ENCODE results near the gene TRAPPC14.
A peak's percentile ranks its signal among the peaks of the same experiment; 100 is the strongest.

The TRAPPC14 gene

DNA sequence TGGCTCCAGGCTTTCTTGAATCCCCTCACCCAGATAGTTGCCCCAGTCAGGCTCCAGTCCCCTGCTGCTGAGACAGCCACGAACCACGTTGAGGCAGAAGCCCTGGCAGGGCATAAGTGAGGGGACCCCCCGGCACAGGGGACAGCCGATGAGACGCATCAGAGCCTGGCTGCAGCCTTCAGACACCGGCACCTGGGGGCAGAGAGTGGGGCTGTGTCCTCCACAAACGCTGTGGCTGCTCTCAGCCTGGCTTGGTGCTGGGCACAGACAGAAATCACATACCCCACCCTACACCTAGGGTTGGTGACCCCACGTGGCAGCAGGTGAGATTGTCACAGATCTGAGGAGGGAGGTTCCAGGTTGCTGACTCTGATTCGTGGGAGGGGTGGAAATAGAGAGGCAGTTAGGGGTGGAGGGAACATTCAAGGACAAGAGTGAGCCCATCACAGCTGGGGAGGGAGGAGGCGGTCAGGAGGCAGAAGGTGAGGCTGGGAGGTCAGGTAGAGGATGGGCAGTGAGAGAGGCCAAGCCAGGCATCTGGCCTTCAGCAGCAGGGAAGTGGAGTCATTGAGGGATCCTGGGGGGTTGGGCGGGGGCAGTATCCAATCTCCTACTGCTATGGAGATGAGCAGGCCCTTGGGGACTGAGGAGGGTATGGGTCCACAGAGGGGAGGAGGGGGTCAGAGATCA, 15.4 kb upstream of the TRAPPC14 start:
- DNase-seq (ENCODE audit: low read depth): no peak

DNA sequence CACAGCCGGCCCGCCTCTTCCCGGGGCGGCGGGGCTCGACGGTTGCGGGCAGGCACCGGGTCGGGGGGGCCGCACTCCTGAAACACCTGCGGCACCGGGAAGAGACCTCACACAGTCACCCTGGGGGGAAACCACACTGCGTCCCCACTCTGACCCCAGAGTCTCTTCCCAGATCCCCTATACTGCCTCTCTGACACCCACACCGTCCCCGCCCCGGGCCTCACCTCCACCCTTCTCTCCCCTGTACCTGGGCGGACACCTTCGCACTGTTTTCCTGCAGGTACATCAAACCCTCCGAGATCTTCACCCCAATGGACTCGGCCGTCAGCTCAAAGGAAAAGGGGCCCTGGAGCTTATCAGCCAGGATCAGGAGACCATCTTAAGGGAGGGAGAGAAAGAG, 13.3 kb upstream of the TRAPPC14 start:
- no peak for DNase-seq (ENCODE audit: low read depth)

DNA sequence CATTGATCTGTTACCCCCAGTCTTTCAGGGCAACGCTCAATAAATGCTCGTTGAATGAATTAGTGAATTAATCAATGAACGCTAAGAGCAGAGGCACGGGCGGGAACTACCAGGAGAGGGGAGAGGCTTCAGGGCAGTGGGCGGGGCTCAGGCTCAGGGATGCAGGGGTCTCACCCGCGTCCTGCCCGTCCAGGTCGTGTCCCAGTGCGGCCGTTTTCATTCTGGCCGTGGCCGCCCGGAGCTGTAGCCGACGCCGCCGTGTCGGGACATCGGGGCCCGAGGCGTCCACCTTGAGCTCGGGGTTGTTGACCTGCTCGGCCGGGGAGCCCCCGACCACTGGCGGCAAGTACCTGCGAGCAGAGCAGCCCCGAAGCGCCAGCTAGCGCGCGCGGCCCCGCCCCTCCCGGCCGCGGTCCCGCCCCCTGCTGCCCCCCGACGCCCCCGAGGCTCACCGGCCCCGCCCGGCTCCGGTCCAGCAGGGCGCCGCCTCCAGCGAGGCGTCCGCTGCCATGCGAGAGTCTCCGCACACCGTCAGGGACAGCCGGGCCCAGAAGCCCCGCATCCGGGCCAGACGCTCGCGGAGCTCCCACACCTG, 12.7 kb upstream of the TRAPPC14 start:
- no peak for DNase-seq (ENCODE audit: low read depth)

DNA sequence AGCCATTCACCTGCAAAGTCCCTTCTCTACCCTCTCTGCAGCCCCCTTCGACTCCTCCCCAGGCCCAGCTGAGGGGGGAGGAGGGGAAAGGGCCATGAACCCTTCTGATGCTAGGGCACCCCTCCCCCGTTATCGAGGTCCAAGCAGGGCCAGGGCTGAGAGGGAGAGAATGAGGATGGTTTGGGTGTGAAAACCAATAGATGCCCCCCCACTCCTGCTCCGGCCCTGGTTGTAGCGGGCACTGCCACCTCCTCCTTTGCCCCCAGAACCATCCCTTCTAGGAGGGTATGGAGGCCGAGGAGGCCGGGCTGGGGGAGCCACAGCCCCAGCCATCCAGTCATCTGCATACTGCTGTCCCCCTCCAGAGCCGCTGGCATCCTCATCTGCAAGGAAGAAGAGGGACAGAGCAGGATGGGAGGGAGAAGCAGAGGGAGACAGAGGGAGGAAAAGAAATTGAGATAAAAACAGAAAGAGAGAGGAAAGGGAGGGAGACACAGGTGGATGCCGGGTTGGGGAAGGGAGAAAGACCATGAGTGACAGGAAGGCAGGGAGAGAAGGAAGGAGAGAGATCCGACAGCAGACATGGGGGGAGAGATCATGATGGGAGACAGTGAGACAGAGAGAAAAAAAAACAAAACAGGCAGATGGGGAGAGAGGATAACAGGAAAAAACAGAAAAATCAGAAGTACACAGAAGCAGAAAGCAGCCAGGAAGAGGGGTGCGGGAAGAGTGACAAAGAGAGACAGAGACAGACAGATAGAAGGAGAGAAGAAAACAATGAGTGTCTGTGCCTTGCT, 11.8 kb upstream of the TRAPPC14 start:
- no peak for DNase-seq (ENCODE audit: low read depth)

DNA sequence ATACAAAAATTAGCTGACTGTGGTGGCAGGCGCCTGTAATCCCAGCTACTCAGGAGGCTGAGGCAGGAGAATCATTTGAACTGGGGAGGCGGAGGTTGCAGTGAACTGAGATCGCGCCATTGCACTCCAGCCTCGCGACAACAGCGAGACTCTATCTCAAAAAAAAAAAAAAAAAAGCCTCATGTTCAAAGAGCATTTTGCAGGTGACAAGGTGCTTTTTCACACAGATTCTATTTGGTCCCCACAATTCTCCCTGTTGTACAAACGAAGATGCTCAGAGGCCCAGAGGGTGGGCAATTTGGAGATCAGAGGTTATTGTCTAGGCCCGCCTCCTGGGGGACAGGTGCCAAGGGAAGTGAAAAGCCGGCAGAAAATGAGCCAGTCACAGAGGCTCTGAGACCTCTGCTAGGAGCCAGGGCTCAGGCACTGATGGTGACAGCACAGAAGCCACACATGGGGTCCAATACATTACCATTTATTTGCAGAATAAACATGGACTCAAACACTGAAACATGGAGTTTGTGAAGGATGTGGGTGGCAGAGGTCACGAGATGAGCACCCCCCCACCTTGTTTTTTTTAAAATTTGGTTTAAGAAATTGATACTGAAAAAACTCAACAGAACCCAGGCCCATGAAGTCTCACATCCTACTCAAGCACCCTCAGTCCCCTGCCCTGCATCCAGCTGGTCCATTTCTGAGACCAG, 10.8 kb upstream of the TRAPPC14 start:
- DNase-seq (ENCODE audit: low read depth): no peak

DNA sequence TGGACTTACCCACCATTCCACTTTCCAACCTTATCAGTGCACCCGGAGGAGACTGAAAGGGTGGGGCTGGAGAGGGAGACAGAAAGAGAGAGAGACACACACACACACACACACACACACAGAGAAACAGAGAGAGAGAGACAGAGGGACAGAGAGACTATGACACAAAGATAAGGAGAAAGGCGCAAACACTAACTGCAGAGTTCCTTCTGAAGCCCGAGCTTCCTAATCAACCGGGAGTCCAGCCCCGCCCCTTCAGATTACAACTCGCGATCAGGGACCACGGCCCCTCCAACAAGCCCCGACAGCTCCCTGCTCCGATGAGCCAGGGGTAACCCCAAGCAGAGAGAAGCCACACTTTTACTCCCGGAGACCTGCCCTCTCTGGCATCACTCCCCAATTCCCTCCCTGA, 9.4 kb upstream of the TRAPPC14 start:
- DNase-seq (ENCODE audit: low read depth): no peak

DNA sequence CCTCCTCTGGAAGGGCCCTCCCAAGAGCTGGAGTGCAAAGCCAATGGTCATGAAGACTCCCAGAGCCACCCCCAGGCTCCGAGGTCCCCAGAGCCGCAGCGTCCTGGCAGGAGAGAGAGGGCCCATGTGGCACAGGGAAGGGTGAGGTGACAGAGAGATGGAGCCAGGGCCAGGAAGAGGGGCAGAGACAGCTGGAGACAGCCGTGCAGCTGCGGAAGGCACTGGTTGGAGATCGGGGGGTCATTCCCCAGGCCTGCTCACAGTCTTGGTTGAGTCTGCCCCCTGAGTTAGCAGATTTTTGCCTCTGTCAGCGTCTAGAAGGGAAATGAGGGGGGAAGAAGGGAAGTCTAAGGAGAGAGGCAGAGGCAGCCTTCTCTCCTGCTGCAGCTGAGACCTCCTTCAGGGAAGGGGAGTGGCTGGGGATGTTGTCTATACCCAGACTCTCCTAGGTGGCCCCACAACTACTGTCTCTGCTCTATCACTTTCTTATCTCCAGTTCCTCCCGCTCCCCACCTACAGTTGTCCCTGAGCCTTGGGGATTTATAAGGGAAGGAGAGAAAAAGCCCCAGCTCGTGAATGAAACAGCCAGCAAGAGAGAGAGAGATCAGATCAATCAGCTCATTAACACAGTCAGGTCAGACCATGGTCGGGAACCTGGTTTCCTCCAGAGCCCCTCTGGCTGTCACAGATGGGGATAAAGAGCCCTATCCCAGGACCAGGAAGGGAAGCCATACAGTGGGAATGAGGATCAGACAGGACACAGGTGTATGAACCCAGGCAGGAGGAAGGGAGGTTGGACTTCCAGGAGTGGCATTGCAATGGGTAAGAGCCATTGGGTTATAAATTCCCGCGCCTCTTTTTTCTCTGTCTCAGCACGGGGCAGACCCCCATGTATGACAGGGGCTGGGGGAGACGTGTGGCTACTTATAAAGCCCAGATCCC, 8.7 kb upstream of the TRAPPC14 start:
- DNase-seq (ENCODE audit: low read depth): no peak

DNA sequence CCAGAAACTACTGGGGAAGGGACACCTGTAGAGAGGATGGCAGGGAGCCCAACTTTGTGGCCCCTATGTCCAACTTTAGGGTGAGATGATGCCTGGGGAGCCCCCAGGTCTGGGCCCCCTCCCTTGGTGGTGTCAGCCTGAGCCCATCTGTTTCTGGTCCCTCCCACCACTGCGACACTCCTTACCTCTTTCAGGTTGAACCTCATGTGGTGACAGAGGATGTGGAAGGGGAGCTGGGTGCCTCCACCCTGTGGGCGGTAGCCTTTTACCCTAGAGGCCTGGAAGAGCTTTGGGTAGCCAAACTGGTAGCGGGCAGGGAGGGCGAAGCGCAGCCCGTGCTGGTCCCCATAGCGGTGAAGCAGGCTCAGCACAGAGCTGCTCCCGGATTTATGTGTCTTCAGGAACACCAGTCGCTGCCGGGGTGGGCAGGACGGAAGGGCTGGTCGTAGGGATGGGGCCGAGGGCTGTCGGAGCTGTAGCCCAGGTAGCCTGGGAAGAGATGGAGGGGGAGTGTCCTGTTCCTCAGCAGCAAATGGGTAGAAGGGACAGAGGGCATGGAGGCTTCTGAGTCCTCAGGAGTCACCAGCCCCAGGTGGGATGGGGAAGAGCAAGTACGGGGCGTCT, 7.9 kb upstream of the TRAPPC14 start:
- DNase-seq (ENCODE audit: low read depth): no peak

DNA sequence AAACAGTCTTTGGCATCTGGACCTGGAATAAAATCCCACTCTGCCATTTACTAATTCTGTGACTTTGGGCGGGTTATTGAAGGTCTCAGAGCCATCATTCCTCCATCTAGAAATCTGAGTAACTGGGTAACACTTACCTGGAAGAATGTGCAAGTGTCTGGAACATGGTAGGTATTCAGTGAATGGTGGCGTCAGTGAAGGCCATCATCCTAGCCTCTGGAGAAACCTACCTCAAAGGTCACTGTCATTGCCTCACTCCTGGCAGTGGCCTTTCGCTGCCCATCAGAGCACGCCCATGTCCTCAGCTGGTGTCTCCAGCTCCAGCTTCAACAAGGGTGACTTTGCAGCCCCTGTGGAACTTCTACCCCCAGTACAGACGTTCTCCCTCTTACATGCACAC, 5.3 kb upstream of the TRAPPC14 start:
- no peak for DNase-seq (ENCODE audit: low read depth)

DNA sequence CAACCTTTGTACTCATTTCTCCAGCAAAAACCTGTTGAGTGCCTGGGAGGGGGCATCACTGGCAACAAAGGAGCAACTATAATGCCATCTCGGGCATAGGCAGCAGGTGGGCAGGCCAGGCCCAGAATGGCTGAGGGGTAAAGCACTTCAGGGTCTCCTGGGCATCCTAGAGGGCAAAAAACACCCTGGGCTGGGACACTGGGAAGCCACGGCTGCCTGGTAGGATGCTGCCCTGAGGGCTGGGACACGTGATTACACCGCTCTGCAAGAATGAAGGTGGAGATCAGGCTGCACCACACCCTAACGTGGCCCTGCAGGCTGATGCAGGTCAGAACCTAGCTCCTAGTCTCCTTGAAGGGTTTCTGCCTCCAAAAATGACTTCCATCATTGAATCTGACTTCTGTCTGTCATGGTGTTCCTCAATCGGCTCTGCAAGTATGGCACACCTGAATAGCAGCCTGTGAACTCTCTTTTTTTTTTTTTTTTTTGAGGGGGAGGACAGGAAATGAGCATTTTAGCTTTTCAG, 4.5 kb upstream of the TRAPPC14 start:
- peak; percentile 46 for DNase-seq (ENCODE audit: low read depth)

DNA sequence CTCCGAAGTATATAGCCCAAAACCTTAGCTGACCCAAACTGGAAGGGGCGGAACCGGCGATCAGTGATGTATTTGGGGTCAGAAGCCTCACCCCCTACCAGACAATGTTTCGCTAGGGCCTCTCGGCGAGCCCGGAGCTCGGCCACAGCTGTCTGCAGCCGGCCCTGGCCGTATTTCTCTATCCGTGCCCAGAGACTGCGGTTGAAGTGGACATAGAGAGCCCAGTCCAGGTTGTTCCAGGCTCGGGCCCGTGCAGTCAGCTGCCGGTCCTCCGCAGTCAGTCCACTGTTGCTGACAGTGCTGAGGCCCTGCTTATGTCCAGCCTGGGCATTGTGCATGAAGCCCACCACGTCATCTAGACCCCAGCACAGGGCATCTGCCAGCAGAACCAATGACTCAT, 1.5 kb upstream of the TRAPPC14 start:
- DNase-seq (ENCODE audit: low read depth): no peak

DNA sequence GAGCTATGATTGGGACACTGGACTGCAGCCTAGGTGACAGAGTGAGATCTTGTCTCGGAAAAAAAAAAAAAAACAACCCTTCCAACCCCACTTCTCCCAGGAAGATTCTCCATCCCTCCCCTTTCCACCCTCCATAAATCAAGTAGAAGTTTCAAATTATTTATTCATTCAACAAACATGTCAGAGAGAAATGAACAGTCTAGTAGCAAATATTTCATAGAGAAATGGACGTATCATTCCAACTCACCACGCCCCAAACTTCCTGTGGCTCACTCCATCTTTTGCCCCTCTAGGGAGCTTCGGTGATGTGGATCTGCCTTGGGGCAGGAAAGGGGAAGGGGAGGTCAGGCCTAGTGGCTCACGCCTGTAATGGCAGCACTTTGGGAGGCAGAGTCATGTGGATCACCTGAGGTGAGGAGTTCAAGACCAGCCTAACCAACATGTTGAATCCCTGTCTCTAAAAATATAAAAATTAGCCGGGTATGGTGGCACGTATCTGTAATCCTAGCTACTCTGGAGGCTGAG, 638 bp upstream of the TRAPPC14 start:
- peak; percentile 45 for DNase-seq (ENCODE audit: low read depth)

DNA sequence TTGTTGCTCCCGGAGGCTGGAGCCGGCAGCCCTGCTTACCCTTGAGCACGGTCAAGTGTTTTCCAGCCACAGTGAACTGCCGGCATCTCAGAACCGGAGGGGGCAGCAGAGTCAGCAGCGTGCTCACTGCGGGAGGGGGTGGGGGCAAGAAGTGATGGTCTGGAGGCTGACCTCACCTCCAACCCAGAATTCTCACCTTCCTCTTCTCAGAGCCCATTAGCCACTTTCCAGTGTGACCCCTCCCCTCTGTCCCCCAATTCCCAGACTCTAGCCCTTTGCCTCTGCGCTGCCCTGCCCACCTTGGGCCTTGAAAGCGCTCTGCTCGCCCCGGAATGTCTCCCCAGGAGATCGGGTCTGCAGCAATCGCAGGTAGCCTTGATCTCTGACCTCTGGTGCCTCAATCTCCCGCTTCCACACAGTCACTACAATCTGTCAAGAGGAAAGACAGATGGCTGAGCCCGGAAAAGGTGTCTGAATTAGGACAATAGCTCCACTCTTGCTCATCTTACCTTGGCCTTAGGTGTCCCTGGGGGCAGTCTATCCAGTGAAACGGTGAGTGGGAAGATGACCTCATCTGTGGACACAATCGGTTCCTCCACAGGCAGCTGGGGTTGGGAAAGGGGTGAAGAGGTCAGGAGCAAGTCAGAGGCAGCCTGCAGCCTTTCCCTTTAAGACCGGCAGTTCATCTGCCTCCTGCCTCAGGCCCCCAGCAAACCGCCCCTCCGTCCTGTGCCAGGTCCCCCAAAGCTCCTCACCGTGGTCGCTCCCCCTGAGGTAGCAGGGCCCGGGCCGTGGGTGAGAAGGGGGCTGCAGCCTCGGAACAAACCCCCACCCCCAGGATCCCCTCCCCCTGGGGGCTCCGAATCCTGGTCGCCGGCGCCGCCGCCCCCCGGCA, 942 bp downstream of the TRAPPC14 start:
- DNase-seq (ENCODE audit: low read depth): peak; percentile 82

DNA sequence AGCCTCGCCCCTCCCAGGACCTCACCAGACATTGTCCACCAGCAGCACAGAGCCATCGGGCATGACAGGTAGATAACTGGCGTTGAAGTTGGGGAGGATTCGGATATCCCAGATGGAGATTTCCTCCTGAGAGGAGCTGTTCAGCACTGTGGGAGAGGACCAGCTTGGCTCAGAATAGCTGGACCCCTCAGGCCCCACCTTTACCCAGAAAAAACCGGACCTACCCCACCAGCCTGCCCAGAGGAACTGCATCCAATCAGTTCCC, 1.5 kb downstream of the TRAPPC14 start:
- no peak for DNase-seq (ENCODE audit: low read depth)

DNA sequence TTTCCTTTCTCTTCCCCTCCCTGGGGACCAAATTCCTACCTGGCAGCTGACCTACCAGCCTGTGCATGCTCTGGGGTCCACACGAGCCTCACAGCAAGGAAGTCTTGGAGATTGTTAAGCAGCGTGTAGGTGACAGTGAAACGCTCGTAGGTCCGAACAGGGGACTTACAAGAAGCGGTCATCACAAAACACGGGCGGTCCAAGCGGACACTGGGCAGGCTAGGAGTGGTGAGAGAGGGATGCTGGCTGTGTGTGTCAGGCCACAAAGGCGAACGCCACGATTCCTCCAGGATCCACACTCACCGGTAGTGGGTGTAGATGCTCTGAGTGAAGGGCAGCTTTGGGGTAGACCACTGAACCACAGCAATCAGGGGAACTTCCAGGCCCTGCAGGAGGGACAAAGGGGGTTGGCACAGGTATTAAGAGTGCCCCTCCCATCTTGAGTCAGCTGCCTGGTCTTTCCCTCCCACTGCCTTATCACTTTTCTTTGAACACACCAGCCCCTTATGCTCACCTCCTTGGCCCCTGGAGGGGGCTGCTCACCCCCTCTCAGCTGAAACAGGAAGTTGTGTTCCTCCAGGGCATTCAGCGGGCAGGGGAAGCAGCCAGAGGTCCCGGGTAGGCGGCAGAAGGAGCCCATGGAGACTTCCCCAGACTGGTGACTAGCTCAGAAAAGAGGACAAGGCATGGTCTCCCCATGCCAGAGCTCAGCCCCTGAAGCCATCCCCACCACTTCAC, 2.0 kb downstream of the TRAPPC14 start:
- DNase-seq (ENCODE audit: low read depth): no peak

DNA sequence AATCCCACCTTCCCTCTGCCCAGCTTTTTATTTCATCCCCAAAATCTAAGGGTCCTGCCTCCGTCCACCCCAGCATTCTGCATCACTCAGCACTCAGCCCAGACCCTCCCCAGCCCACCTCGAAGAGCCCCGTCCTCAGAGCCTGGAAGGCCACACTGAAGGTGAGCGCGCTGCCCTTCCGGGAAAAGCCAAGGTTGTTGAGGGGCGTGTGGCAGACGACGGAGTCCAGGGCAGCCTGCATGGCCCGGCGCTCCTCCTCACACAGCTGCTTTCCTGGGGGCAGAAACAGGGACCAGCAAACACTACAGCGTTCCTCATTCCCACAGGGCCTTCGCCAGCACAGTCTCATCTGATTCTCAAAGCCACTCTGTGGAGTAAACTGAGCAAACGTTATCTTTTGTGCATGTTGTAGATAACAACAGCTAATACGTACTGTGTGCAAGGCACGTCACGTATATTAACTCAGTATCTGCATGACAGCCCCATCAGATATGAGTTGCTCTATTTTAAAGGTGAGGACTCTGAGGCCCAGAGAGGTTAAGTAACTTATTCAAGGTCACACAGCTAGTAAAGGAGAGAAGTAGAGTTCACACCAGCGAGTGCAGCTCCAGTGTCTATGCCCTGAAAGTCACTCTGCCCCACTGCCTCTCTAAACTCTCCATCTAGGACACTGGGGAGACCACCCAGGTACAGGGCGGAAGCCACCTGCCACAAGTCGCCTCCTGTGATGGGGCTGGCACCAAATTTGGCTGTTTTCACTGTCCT, 2.8 kb downstream of the TRAPPC14 start:
- no peak for DNase-seq (ENCODE audit: low read depth)

DNA sequence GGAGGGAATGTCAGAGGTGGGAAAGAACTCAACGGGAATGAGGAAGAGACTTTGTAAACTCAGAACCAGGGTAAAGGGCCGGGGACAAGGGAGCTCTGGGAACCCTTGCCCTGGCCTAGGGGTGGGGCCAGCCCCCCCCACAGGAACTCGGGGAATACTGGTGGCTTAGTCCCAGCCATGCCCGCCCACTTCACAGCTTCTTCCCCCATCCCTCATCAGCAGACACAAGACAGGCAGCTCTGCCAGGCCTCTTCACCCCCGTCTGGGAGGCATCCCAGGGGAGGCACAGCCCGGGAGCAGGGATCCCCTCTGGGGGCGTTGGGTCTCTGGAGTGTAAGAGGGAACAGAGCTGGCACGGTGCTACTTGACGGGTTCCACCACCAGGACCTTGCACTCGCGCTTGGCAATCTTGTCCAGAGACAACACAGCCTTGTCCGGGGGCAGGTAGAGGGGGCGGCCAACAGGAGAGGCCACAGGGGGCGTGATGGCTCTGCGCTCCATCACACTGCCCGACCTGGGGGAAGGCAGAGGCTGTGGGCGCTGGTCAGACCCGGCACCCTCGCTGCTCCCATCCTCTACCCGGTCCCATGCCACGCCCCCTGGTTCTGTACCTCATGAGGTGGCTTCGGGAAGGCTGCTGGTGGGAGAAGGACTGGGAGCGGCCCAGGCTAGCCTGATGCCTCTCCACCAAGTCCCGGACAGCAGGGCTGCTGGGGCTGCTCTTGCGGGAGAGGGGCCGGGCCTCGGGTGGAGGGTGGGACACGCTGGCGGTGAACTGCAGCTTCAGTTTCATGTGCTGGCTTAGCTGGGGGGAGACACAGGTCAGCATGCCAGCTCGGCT, 3.7 kb downstream of the TRAPPC14 start:
- no peak for DNase-seq (ENCODE audit: low read depth)

All from ELR (cell line).